Peyer's patch (tissue), 4 donors: Measurements from ENCODE around the gene TMEM125. TPM values are rescaled to one million over a fixed set of nuclear protein-coding genes. Genes with fewer than 3 reads are reported as not detected.

Source experiments
- DNase-seq, 3 donors: peaks; one replicate each; pipeline ENCODE4 v3.0.0-alpha.2; 2017 to 2019
- H3K27ac ChIP-seq, 4 donors: fragments of 200-600 bp; sonication (generic); one replicate each; pipeline ENCODE4 v1.5.1; 2016 to 2019
- H3K27me3 ChIP-seq, 2 donors: fragments of 200-600 bp; sonication (generic); one replicate each; pipeline ENCODE4 v1.5.1; 2019
- H3K36me3 ChIP-seq, 3 donors: fragments of 200-600 bp; sonication (generic); one replicate each; pipeline ENCODE4 v1.5.1; 2016 to 2019
- H3K4me1 ChIP-seq, 4 donors: fragments of 200-600 bp; sonication (generic); one replicate each; pipeline ENCODE4 v1.5.1; 2016 to 2019
- H3K4me3 ChIP-seq, 4 donors: fragments of 200-600 bp; sonication (generic); 1 replicate in 3 of 4; 2 replicates in 1 of 4; pipeline ENCODE4 v1.5.1; 2016 to 2019; ENCODE audit warnings: mild to moderate bottlenecking in 1 of 4
- H3K9me3 ChIP-seq, 4 donors: fragments of 200-600 bp; sonication (generic); one replicate each; pipeline ENCODE4 v1.5.1; 2016 to 2019; ENCODE audit warnings: mild to moderate bottlenecking in 1 of 4
- POLR2A ChIP-seq, 2 donors: fragments of 450-650 bp; IDR thresholded peaks; one replicate each; pipeline ENCODE4 v1.5.1; 2017; ENCODE audit warnings: antibody characterized with exemption in 2 of 2, mild to moderate bottlenecking in 2 of 2, moderate library complexity in 2 of 2
- total RNA-seq, 4 donors: library from RNA; depleted of rRNA; stranded (reverse); fragments of >200 nt; gene quantifications; one replicate each; pipeline ENCODE4 v1.1.0, GENCODE V29; 2016
- TF ChIP-seq, protein P1 (sequence below), 6 experiments: fragments of 450-650 bp in 4 of 6; fragments of 200-600 bp in 2 of 6; sonication (generic) in 1 of 6; IDR thresholded peaks; one replicate each; pipeline ENCODE4 v1.5.1; 2017 to 2019; ENCODE audit warnings: antibody characterized with exemption in 6 of 6, mild to moderate bottlenecking in 3 of 6, moderate library complexity in 1 of 6

TMEM125 gene
- total RNA-seq, 4 donors from 2014 or later, result 14.0 to 87.7 (median 74.8) TPM

DNA sequence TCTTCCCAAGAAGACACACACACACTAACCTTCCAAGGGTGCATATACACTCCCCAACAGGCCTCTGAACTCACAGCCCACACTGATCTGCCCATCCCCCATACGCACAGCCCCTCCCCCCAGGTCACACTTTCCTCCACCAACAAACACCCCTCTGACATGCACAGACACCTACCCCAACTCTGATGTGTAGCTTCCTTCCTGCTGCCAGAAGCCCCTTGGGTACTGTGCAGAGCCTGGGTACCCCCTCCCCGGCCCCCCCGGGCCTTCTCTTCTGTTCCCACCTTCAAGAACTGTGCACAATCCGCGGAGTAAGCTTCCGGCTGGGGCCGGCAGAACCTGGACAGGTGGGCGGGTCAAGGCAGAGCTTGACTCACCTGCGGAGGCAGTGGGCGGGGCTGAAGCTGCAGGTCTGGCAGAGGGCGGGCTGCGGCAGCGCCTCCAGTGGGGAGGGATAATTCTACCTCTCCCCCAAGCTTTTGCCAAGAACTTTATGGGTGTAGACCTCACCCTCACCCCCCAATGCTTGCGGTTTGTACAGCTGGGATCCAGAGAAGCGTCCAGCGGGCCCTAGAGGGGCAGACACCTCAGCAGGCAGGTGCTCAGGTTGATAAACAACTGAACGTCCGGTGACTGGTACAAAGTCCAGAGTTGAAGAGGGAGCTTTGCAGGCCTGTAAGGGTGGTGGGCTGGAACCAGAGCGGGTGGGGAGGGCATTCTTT, 15.6 kb downstream of the TMEM125 start, which contains the start of gene C1orf210:
C1orf210 (minus strand) TSS at position 313 of the 722 bp plus-strand sequence. CDS start 2,311 bp downstream, outside the sequence.
- peak in 2 of 3 donors; percentile 91 to 96 for DNase-seq
- Histone ChIP-seq H3K27me3 (no peaks in the 10 kb centered on the region), H3K4me3 (peak within 1 kb of the TSS in 3 of 4 donors; percentile 28 to 68 (median 53)), H3K36me3 (peaks cover 0 to 11% (median 0%) of the 10 kb centered on the region in 3 donors), H3K9me3 (no peaks in the 10 kb centered on the region), H3K27ac (peak within 1 kb of the TSS in 3 of 4 donors; percentile 63 to 93 (median 83)), H3K4me1 (peaks cover 0 to 13% (median 0%) of the 10 kb centered on the region in 4 donors)
- TF ChIP-seq POLR2A (IDR thresholded peaks at IDR 0.05), result peak; percentile 45 to 65
- TF ChIP-seq, protein P1, sequence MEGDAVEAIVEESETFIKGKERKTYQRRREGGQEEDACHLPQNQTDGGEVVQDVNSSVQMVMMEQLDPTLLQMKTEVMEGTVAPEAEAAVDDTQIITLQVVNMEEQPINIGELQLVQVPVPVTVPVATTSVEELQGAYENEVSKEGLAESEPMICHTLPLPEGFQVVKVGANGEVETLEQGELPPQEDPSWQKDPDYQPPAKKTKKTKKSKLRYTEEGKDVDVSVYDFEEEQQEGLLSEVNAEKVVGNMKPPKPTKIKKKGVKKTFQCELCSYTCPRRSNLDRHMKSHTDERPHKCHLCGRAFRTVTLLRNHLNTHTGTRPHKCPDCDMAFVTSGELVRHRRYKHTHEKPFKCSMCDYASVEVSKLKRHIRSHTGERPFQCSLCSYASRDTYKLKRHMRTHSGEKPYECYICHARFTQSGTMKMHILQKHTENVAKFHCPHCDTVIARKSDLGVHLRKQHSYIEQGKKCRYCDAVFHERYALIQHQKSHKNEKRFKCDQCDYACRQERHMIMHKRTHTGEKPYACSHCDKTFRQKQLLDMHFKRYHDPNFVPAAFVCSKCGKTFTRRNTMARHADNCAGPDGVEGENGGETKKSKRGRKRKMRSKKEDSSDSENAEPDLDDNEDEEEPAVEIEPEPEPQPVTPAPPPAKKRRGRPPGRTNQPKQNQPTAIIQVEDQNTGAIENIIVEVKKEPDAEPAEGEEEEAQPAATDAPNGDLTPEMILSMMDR (IDR thresholded peaks at IDR 0.05), result peak in 3 of 6 experiments; percentile 53 to 62 (median 61)

DNA sequence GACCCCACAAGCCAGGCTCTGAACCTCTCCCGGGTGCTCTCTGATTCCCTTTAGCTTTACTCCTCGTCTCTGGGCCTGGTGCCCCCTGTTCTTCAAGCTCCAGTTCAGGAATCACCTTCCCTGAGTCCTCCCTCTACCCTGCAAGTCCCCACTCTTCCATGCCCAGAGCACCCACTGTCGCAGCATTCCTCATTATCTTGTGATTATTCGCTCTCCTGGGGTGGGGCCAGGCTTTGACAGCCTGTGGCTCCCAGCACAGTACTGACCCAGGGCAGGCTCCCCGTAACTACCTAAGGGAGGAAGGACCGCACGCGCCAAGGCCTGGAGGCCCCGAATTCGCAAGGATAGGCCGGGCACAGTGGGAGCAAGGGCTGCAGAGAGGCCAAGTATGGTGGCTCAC, 16.3 kb downstream of the TMEM125 start:
- H3K4me3 ChIP-seq, result peak overlapping the region in 2 of 4 donors; percentile 53 to 68
- peaks cover 0 to 11% (median 0%) of the 10 kb centered on the region in 3 donors for H3K36me3 ChIP-seq
- peak in 1 of 3 donors; percentile 67 for DNase-seq
- H3K9me3 ChIP-seq, result no peaks in the 10 kb centered on the region
- H3K27ac ChIP-seq, result peak overlapping the region in 3 of 4 donors; percentile 63 to 93 (median 83)
- H3K4me1 ChIP-seq, result peaks cover 0 to 13% (median 0%) of the 10 kb centered on the region in 4 donors
- TF ChIP-seq, protein P1 (IDR thresholded peaks at IDR 0.05), result no peak
- TF ChIP-seq POLR2A (IDR thresholded peaks at IDR 0.05), result no peak
- H3K27me3 ChIP-seq, result no peaks in the 10 kb centered on the region

DNA sequence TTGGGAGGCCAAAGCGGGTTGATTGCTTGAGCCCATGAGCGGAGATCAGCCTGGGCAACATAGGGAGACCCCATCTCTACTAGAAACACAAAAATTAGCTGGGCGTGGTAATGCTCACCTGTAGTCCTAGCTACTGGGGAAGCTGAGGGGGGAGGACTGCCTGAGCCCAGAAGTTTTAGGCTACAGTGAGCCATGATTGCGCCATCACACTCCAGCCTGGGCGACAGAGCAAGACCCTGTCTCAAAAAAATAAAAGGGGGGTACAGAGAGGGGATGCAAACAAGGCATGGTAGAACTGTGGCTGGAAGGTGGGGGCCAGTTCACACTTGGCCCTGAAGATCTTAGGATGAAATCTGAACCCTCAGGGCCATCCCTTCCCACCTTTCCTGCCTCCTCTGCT, 16.8 kb downstream of the TMEM125 start:
- Histone ChIP-seq H3K36me3 (peaks cover 0 to 11% (median 0%) of the 10 kb centered on the region in 3 donors), H3K4me3 (no peak overlapping the region), H3K9me3 (no peaks in the 10 kb centered on the region), H3K27ac (peak overlapping the region in 2 of 4 donors; percentile 83 to 93), H3K27me3 (no peaks in the 10 kb centered on the region), H3K4me1 (peaks cover 0 to 13% (median 0%) of the 10 kb centered on the region in 4 donors)
- no peak for DNase-seq
- TF ChIP-seq POLR2A (IDR thresholded peaks at IDR 0.05), result no peak
- TF ChIP-seq, protein P1 (IDR thresholded peaks at IDR 0.05), result no peak

DNA sequence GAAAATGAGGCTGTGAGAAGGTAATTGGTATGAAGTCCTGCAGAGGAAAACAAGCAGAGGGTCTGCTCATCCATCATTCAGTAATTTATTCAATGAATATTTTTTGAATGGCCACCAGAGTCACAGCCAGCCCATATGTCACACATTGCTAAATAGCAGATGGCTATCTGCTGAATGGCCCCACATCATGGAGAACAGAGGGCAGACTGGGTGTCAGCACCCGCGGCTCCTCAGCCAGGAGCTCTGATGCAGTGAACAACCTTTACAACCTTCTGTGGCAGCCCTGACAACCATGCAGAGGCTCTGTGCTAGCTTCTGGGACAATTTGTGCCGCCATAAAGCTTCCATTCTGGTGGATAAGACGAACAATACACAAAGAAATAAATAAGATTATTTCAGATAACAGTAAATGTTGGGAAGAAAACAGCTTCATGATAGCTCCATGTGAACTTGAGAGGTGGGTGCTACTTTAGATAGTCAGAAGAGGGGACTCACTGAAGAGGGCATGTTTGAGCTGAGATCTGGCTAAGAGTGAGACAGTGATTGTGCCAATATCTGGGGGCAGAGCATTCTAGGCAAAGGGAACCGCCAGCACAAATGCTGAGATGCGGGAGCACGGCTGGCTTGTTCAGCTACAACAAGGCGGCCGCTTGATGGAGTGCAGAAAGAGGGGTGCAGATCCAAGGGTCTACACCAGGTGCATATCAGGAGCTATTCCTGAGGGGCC, 18.4 kb downstream of the TMEM125 start:
- TF ChIP-seq POLR2A (IDR thresholded peaks at IDR 0.05), result no peak
- TF ChIP-seq, protein P1 (IDR thresholded peaks at IDR 0.05), result peak in 1 of 6 experiments; percentile 18
- peak in 1 of 3 donors; percentile 53 for DNase-seq
- H3K27me3 ChIP-seq, result no peaks in the 10 kb centered on the region
- peaks cover 0 to 13% (median 0%) of the 10 kb centered on the region in 4 donors for H3K4me1 ChIP-seq
- no peaks in the 10 kb centered on the region for H3K9me3 ChIP-seq
- no peak overlapping the region for H3K27ac ChIP-seq
- H3K4me3 ChIP-seq, result no peak overlapping the region
- H3K36me3 ChIP-seq, result no peaks in the 10 kb centered on the region

DNA sequence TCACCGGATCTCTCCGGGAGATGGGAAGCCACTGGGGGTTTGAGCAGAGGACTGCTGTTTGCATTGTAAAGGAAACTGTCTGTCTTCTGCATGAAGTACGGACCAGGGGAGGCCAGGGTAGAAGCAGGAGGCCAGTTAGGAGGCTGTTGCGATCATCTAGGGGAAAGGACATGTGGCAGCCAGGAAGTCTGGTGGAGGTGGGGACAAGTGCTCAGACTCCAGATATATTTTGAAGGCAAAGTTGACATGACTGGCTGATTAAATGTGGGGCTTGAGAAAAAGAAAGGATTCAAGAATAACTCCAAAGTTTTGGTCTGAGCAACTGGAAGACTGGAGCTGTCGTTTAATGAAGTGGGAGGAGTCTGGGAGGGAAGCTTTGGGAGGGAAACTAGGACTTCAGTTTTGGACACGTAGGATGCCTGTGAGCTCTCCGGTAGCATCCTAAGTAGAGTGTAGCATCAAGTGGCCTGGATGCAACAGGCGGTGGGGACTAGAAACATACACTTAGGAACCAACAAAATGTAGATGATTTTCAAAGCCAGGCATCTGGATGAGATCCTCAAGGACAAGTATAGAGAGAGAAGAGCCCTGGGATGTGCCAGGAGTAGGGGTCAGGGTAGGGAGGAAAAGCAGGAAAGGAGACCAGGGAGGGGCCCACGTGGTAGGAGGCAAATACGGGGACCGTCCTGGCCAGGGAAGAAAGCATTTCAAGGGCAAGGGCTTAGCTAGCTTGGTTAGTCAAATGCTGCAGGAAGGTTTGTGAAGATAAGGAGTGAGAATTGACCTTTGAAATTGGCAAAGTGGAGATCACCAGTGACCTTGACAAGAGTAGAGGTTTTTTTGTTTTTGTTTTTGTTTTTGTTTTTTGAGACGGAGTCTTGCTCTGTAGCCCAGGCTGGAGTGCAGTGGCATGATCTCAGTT, 19.3 kb downstream of the TMEM125 start:
- peak in 1 of 3 donors; percentile 14 for DNase-seq
- Histone ChIP-seq H3K4me3 (no peak overlapping the region), H3K4me1 (peaks cover 0 to 20% (median 0%) of the 10 kb centered on the region in 4 donors), H3K36me3 (no peaks in the 10 kb centered on the region), H3K27me3 (no peaks in the 10 kb centered on the region), H3K27ac (no peak overlapping the region), H3K9me3 (no peaks in the 10 kb centered on the region)
- no peak for TF ChIP-seq POLR2A (IDR thresholded peaks at IDR 0.05)
- TF ChIP-seq, protein P1 (IDR thresholded peaks at IDR 0.05), result no peak
